CD4-positive, alpha-beta T cell treated with Interleukin-4 for 4 hours (primary cell): ENCODE results near the gene TSPAN17.

Experiments
- DNase-seq: peaks from one replicate; pipeline ENCODE4 v3.0.0-alpha.2; 2020

The TSPAN17 gene

DNA sequence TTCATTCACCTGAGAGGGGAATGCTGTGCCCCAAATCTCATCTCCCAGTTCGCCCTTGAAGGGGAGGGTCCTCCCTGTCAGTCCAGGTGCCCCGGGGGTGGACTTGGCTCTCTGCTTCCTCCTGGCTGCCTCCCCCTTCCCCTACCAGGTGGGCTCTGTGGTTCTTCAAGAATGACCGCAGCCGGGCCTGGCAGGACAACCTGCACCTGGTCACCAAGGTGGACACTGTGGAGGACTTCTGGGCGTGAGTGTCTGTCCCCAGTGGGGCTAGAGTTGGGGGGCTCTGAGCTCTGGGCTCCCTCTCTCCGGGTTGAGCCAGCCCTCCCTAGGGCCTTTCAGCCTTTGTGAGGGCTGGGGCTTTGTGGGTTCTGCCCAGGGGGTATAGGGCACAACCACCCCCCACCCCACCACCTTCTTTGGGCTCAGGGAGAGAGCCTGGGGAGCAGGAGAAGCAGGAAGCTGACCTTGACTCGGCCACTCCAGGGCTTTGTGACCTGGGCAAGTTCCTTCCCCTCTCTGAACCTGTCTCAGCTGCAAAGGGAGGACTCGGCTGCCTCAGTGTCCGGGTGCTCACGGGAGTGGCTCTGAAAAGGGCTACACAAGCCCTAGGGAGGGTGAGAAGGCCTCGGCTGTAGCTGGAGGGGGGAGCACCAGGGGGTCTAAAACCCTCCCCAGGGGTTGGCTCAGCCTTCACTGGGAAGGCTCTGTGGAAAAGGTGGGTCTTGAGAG is 3.6 kb upstream of the TSPAN17 start:
- DNase-seq = no peak

DNA sequence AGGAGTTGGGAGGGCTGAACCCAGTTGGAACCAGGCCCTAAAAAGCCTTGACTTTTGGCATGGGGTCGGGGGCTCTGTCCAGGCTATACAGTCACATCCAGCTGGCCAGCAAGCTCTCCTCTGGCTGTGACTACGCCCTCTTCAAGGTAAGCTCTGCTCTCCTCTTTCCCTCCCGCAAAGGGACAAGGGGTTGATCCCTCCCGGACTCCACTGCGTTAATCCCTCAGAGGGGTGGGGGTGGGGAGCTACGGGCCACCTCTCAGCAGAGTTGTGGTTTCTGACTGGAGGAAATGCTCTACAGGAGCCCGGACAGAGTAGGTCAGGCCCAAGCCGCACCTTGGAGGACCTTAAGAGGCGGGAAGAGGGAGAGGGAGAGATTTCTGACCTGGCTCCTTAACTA is 3.0 kb upstream of the TSPAN17 start:
- no peak for DNase-seq

- no peak for DNase-seq
Measured at GRCh38 chr5:176644878-176645670, 2.2 kb upstream of the TSPAN17 start.

DNA sequence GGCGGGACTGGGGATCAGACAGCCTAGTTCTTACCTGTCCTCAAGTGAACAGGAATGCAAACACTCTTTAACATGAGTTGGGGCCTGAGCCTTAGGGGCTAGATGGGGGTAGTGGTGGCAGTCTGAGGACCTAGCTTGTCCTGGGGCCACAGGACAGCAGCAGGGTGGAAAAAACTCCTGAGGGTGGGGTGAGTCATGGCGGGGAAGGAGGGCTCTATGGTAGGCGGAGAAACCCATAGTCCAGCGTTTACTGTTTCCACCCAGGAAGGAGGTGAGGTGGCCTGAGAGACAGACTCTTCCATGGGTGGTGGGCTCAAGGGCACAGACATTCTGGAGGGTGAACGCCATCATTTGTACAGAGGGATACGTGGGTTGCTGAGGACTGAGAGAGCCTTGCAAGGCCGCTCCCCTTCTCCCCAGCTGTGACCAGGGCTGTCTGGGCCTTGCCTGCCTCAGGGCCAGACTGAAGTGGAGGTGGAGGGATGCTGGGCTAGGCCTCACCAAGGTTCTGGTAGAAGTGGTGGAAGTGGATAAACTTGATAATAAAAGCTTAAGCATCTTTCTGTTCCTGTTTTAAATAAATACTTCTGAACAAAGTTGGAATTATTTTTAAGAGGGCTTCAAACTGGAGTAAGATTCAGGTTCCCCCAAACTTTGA is 1.1 kb upstream of the TSPAN17 start:
- DNase-seq = no peak

DNA sequence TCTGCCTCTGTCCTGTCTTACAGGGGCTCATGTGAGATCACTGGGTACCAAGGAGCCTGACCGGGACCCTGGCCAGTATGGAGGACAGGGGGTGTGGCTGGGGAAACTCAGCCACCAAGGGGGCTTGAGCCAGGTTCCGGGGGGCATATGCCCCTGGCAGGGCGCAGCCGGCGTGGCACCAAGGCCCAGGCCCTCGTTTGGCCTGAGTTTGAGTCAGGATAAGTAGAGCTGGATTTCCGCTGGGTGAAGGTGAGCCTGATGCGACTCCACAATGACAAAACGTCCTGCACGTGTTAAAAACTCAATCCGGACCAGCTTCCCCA is 616 bp upstream of the TSPAN17 start:
- no peak for DNase-seq

DNA sequence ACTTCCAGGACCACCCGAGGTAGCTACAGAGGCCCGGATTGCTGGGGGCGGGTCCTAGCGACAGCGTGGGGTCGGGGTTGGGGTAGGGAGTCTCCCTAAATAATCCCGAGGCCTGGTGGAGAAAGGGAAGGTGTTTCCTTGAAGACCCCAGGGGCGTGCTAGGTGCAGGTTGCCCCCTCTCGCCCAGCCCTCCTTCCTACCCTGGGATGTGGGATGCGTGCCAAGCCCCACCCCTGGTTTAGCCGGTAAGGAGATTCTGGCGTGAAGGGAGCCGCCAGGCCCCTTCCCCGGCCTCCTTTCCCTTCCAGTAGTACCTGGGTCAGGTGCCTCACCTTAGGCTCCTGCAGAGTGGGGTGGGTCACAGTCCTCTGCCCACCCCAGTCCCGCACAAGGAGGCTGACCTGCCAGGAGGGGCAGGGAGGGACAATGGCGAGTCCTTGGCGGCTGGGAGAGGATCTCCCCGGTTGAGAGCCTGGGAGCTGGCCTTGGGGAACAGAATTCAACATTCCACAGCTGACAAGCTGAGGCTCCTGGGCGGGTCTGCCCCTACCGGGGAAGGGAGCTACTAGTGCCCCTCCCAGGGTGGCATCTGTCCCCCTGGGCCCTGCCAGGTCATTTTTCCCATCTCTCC is 674 bp downstream of the TSPAN17 start:
- no peak for DNase-seq

GRCh38 chr5:176648474-176649194 is 1.4 kb downstream of the TSPAN17 start:
- DNase-seq = peak; percentile 53

DNA sequence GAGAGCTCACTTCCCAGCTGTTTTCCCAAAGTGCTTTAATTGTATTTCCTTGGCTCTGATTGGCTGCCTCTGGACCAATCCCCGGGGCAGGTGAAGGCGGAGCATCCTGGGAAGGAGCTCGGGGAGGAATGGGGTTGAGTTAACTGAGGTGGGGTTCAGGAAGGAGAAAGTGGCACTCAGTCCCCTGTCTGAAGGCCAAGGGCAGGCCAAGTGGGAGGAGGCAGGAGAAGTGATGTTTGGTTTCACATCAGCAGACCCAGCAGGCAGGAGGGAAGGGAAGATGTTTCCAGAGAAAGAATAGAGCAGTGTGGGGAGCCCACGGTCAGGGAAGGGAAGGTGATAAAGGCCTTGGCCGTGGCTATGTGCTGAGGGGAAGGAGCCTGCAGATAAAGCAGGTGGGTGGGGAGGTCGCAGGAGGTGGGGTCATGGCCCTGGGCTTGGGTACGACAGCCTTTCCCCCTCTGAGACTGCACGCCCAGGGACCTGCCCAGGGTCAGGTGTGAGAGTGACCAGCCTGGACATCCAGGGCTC is 3.1 kb downstream of the TSPAN17 start:
- no peak for DNase-seq

- DNase-seq = no peak
Measured at GRCh38 chr5:176651472-176651980, 4.2 kb downstream of the TSPAN17 start.

- DNase-seq = no peak
Measured at GRCh38 chr5:176652136-176652535, 4.9 kb downstream of the TSPAN17 start.

GRCh38 chr5:176653401-176654385 is 6.4 kb downstream of the TSPAN17 start:
- peak; percentile 85 for DNase-seq

GRCh38 chr5:176654856-176655255 is 7.6 kb downstream of the TSPAN17 start:
- DNase-seq = no peak

GRCh38 chr5:176656467-176656990 is 9.2 kb downstream of the TSPAN17 start:
- DNase-seq = no peak

- DNase-seq = peak; percentile 58
Measured at GRCh38 chr5:176658007-176658599, 10.8 kb downstream of the TSPAN17 start.

DNA sequence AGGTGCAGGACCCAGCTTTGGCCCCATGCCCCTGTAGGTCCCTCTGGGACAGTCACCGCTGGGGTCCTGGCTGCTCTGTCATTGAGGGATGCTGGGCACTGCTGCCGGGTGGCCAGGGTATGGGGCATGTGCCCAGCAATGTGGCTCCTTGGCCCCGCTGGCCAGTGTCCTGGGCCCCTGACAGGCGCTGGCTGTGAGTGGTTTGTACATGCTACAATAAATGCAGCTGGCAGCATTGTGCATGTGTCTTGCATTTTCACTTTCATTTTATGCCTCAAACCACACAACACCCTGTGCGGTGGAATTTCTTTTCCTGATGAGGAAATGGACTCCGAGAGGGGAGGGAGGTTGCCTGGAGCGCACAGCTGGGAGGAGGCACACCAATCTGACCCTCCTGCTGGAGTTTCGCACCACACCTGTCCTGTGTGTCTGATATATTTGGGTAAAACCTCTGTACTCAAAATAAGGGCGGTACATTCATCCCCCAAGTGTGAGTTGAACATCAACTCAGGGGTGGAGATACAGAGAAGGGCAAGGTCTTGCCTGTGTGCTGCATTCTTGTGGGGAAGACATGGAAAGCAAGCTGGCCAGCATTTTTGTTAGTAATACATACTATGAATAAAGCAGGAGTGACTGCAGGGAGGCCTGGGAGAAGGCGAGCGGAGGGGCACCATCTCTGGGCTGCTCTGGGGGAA is 11.7 kb downstream of the TSPAN17 start:
- DNase-seq = peak; percentile 41

- no peak for DNase-seq
Measured at GRCh38 chr5:176659512-176659839, 12.2 kb downstream of the TSPAN17 start.

GRCh38 chr5:176659860-176660461 is 12.7 kb downstream of the TSPAN17 start:
- DNase-seq = no peak

- no peak for DNase-seq
Measured at GRCh38 chr5:176660530-176660859, 13.2 kb downstream of the TSPAN17 start.

GRCh38 chr5:176660860-176661641 is 13.8 kb downstream of the TSPAN17 start:
- peak; percentile 76 for DNase-seq
